ENCODE data around the gene PPP2R2B. TPM values are rescaled to one million over a fixed set of nuclear protein-coding genes. Genes with fewer than 3 reads are reported as not detected.

PPP2R2B gene
- total RNA-seq, 1 experiment from 2014 or later, result 9.1 TPM

DNA sequence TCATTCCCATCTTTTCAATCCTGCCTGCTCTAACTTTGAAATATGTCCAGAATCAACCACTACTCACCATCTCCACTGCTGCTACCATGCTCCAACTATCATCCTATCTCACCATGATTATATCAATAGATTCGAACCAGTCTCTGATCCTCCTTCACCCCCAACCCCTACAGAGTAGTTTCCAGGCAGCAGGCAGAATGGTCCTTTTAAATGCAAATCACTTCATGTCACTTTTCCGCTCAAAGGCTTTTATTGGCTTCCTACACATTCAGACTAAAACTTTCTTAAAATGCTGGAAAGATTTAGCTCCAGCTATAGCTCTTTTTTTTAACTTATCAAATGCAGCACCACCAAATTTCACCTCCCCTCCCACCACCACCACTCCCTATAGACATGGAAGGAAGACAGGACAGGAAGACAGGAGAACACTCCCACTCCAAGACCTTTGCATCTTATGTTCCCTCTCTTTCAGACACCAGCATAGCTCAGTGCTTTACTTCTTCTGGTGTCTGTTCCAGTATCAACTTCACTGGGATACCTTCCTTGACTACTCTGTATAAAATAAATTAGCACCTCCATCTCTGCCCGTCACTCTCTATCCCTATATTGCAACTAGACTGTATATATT lies 9.9 kb upstream of the PPP2R2B start:
- DNase-seq (ENCODE audit: low read depth), result no peak

DNA sequence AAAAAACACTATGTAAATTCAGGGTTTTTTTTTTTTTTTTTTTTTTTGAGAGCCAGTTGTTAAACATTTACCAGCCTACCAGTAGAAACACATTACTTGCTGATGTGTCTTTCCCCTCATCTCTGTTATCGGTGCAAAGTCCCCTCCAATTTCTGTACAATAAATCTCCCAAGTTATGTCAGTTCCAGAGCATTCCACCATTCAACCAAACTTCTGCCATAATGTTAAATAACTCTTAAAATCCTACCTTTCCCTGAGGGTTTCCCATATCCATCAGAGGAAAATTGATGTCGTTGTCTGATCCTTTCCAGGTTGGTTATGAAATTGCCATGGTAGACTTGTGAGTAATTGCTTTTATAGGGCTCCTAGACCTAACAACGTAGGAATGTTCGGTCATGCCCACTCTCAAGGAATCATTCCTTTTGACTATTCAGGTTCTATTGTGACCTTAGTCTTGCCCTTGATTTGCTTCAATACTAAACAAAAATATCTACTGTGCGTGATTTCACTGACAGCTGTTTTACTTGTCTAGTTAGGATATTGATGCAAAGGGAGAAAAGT lies 5.6 kb upstream of the PPP2R2B start:
- no peak for DNase-seq (ENCODE audit: low read depth)

DNA sequence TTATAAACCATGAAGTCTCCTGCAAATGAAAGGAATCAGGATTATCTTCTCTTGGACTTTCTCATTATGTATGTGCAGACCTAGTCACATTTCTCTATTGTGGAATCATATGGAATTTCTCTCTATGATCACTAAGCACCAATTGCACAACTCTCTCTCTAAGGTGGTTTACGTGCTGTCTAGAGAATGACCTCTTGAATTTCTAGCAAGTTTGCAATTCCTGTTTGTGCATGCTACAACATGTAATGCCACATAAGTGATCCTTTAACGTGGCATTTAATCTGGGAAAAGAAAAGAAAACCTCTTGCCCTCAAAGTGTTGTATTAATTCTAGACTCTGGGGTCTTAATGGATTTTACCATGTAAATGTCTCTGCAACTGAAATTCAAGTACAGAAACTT lies 5.0 kb upstream of the PPP2R2B start:
- DNase-seq (ENCODE audit: low read depth), result no peak

DNA sequence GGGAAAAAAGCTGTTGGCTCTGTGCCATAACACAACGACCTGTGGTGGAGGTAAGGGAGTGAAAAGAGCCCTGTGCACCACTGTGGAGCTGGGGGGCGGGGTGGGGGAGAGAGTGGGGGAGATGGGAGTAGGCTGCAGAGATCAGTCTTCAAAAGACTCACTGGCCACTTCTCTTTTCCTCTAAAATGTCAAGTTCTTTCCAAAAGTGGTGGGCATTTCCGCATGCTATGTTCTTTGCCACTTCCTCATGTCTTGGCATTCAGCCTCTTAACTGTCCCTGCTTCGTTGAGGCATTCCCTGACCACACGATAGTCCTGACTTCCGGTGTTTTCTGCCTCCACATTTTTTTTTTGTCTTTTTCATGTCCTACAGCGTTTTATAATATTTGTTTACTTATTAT lies 2.4 kb upstream of the PPP2R2B start:
- DNase-seq (ENCODE audit: low read depth), result no peak

DNA sequence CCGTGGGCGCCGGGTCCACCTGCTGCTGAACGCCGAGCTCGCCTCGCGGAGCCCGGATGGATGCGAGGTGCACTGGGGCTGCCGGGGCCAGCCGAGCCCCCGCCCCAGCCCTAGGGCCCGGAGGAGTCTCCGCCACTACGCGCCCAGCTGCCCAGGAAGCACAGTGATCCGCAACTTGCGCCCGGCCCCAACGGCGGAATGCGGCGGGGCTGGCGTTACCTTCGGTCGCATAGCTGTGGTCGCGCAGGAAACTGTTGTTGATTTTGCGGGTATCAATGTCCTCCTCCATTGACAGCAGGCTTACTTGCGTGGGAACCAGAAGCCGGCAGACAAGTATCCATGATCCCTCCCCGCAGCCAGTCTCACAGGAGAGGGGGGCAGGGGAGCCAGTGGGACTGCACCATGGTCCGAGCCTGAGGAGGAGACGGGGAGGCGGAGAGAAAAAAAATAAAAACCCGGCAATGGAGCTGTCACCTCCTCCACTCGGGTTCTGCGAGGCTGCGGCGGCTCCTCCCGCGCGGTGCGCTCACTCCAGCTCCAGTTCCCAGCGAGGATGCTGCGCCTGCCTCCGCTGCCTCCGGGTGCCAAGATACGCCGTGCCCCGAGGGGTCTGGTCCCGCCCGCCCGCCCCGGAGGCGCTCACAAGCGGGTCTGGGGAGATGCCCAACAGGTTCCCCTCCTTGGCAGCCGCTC lies 628 bp downstream of the PPP2R2B start:
- DNase-seq (ENCODE audit: low read depth), result peak; percentile 28

DNA sequence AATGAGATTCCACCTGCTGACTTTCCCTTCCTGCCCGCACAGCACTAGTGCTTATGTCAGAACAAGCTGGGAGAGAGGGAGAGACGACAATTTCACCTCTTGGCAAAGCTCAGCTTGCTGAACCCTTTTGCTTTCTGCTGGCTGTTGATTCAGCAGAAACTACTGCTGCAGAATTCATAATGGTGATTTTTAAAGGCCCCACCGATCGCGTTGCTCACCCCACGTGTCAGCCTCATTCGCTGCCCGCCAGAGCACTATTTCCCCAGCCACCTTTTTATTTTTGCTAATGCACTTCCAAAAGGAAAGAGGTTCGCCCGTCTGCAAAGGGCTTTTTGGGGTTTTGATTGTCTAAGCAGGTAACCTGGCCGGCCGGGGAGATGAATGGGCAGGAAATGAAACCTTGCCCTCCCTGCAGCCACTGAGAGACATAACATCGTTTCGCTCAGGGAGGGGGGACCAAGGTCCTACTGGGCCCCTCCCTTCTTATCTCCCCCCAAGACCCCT lies 1.3 kb downstream of the PPP2R2B start:
- DNase-seq (ENCODE audit: low read depth), result no peak

DNA sequence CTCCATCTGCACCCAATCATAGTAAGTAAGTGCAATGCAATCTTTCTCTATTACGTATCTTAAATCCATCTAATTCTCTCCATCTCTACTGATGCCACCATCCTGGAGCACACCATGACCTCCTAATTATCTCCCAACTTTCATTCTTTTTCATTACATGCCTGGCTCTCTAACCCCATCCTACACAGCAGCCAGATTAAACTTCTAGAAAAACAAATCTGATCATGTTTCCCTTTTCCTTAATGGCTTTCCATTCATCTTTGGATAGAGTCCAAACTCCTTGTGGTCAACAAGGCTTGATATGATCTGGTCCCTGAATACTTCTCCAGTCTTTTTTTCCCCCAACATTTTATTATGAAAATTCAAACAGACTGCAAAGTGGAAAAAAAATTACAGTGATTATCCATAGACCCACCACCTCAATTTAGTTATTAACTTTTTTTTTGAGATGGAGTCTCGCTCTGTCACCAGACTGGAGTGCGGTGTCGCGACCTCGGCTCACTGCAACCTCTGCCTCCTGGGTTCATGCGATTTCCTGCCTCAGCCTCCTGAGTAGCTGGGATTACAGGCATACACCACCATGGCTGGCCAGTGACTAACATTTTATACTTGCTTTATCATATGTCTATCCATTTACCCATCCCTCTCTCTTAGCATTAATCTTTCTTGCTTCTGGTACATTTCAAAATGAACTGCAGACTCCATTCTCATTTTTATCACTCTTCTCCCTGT lies 5.2 kb downstream of the PPP2R2B start:
- DNase-seq (ENCODE audit: low read depth), result peak; percentile 71

DNA sequence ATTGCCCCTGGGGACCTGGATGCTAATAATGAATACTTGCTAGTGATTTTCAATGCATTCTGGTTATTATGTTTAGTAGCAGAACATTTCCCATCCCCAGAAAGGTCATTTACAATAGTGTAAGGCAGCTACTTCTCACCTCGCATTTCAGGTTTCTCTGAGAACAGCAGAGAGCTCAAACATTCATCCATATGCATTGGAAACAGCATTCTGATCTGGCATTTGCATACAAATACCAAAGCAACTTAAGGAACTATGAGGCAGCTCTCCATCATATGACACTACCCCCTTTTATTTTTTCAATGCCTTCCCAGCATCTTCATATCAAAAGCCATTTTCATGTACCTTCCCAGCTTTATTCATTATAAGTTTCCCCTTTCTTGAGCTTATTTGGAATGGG lies 6.4 kb downstream of the PPP2R2B start:
- DNase-seq (ENCODE audit: low read depth), result no peak

DNA sequence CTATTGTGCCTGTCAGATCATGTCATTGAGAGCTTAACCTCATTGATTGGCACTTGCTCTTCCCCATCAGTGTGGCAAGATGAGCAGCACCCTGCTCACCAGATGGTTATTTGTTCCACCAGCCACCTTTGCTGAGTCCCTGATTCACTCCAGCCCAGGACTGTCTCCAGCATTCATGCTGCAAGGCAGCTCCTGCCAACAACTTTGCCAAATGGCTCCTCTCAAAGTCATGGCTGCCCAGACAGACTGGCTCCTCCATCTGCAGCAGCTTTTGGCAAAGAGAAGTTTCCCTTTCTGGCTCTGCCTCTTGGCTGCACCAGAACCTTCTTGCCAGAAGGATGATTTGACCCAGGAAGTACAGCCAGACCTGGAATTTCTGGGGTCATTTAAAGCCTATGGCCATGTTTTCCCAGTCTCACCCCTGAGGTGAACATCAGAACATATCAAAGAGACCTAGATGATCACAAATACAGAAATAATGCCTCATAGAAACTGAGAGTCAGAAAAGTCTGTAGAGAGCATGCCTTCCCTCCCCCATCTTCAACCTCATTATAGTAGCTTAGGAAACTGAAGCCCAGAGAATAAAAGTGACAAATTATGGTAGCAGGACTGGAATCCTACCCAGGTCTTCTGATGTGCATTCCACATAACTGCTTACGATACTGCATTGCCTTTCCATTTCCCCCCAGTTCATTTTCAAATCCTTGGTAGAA lies 10.4 kb downstream of the PPP2R2B start:
- no peak for DNase-seq (ENCODE audit: low read depth)

DNA sequence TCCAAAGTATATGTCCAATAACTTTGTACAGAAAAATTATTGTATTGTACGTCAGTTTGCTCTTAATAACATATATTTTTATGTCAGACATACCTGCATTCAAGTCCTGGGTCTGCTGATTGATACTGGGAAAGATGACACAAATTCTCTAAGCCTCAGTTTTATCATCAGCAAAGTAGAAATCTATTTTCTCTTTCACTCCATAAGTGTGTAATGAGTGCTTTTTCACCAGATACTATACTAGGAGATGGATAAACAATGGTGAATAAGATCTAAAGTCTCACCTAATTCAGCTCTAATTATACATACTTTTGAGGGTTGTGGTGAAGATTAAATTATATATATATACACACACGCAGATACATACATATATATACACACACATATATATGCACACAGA lies 12.3 kb downstream of the PPP2R2B start:
- DNase-seq (ENCODE audit: low read depth), result no peak

DNA sequence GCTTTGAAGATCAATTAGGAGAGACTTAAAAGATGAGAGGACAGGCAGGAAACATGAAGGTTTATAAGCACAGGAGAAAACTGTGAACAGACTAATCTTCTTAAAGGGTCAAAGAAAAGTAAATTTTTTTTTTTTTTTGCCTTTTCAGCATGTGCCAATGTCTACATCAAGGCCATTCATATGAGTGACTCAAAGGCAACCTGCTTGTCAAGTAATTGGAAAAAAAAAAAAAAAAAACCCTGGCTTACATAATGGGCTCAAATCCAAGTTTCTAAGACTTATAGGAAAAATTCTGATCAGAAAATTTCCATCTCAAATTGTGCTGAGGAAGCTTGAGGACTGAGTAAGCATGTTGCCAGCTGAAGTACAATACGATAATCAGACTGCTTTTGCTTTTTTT lies 15.9 kb downstream of the PPP2R2B start:
- DNase-seq (ENCODE audit: low read depth), result no peak

DNA sequence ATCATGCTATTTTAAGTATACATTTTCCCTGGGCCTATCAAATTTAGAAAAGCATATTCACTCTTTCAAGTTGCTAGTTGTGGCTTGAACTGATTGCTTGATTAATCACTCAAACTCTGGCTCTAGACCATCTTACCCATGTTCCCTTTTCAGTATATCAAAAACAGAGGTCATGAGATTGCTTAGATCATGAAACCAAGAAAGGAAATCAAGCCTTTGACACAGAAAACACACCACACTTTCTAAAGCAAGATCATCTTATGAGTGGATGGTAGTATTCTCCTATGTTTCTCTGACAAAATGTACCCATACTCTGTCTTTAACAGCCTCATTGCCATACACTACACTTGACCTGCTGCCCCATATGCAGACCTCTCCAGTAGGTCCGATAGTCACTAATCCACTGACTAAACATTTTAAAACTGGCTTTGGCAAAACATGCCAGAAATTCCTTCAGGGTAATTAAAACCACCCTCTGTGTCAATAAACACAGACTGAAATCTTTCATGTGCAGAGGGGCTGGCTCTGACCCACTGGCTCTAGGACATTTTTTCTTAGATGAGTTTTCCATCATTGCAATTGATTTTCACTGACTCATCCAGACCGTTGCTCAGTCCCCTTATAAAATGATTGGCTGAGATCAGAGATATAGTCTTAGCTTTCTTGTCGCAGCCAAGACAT lies 18.2 kb downstream of the PPP2R2B start:
- DNase-seq (ENCODE audit: low read depth), result peak; percentile 82

DNA sequence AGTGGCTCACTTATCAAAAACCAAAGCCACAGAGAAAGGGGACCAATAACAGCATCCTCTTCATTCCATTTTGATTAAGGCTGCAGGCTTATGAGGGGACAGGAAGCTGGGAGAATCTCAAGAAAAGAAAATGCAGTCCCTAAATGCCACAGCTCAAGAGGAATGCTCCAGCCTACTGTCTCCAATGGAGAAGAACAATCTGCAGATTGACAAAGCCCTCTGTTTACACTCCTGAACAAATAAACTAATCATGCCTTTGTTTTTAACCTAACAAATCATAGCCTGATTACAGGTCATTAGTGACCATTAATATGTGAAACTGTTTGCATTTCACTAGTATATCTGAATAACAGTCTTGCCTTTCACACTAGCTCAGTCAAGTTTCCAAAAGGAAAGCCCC lies 26.5 kb downstream of the PPP2R2B start:
- no peak for DNase-seq (ENCODE audit: low read depth)

DNA sequence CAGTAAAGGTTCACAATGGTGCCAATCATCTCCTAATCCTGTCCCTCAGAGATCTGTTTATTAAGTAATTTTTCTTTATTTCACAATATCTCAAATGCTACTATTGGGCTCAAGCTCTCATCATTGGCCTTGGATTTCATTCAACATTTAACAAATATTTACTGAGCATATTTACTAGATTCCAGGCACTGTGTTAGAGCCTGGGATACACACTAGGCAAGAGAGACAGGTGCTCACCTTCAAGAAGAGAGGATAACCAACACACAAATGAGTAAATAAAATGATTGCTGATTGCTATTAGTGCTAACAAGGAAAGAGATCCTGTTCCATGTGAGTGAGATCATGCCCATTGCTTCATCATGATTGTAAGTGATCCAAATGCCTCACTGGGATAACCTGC lies 27.4 kb downstream of the PPP2R2B start:
- no peak for DNase-seq (ENCODE audit: low read depth)

DNA sequence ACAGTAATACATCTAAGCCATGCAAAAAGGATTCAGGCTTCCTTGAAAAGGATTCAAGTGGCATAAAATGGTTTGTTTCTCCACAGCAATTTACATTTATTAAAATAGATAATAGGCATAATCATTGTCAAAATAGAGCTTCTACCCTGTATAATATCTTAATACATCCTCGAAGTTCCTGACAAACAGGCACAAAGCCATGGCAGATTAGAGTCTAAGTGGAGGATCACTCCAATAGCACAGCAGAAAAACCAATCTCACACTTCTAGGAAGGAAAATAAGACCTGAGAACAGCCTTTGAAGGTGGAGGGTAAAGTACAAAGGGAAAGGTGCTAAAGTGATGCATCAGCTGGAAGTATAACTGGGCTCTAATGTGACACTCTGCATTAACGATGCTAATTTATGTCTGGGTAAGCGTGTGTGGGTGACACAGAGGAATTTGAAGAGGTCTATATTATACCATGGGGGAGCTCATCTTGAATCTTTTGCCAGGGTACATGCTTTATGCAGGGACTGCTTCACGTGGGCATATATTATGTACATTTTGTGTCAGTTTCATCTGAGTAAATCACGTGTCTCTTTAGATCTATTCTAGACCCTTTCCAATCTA lies 28.8 kb downstream of the PPP2R2B start:
- DNase-seq (ENCODE audit: low read depth), result no peak

DNA sequence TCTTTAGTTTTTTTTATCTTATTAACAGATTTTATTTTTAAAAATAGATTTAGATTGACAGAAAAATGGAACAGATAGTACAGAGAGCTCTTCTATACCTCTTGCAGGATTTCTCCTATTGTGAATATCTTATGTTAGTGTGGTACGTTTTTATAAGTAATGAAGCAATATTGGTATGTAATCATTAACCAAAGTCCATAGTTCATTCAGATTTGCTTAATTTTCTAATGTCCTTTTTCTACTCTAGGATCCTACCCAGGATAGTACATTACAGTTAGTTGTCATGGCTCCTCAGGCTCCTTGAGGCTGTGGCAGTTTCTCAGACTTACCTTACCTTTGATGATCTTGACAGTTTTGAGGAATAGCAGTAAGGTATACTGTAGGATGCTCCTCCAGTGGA lies 30.4 kb downstream of the PPP2R2B start:
- DNase-seq (ENCODE audit: low read depth), result no peak

DNA sequence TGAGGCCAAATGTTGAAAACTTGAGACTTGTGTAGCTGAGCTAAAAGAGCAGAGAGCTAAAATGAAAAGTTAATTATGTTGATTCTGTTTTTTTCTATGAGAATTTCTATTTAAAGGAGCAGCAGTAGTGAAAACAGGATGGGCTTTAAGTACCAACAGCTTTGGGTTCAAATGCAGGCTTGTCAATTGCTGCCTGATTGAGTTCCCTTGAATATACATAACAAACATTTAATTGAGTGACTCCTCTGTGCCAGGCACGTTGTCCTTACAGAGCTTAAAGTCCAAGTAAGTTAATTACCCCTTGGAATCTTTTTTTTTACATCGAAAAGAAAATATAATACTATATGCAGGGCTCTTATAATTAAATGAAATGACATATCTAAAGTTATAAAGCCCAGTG lies 38.5 kb downstream of the PPP2R2B start:
- DNase-seq (ENCODE audit: low read depth), result no peak

DNA sequence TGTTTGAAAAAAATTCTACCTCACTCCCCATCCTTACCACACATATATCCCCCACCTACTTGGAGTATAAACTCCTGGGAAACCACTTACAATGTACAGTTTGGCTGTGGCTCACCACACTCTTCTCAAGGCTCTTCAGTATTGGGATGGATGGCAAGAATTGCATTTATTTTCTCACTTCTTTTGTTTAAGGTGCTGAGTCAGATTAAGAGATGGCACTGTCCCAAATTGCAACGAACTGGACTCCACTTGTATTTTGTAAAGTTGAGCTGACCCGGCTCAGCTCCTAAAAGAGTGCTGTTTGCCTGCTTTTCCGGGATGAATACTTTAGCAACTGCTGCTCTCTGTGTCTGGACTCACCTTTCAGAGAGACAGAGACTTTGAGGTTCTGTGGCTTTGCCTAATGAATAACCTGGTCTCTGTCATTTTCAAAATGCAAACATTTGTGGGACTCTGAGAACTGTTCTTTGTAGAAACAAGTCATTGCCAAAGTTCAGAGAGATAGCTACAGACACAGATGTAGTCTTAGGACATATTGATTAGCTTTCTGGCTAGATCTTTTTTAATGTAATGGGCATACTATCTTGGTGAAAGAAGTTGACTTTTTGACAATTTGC lies 42.2 kb downstream of the PPP2R2B start:
- peak; percentile 13 for DNase-seq (ENCODE audit: low read depth)

DNA sequence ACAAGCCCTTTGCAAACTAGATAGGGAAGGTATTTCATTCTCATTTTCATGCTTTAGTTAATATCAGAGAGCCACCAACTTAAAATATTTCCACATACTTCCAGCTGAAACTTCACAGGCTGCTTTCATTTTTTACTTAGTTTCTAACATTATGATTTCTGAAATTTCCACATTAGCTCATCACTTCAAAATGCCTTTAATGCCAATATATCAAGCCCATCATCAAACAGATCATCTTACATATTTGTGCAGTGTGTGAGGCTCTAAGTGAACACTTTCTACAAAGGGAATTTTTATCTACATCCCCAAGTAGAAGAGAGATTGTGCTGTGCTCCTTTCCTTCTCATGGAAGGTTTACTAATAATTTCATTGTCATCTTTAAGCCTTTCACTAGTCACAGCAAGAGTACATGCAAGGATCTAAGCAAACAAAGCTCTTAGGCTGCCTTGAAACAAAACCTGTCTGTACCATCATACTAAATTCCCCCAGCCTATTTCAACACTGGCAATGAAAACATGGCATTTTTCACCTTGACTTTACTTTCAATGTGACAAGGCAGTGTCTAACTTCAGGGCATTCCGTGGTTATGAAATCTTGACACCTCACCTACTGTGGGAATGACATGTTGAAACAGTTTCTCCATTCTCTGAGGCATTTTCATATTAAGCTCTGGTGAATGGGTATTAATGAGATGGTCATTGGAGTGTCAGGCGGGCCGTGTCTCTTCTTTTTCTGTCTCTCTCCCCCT lies 45.4 kb downstream of the PPP2R2B start:
- DNase-seq (ENCODE audit: low read depth), result no peak

DNA sequence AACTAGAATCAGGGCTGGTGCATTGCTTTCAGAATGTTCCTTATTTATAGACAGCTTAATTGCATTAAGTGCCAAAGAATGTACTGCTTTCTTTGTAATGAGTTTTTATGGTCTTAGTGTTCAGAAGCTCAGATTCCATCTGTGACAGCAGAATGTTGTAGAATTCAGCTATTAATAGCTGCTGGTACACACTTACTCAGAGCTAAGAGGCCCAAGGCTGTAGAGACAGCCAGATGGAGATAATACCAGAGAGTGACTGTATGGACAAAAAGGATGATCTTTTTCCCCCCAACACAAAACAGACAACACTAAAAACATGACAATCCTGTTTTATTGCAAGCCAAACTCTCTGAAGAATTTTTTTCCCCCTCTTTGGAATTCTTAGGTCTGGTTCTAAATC lies 50.2 kb downstream of the PPP2R2B start:
- no peak for DNase-seq (ENCODE audit: low read depth)
